Activated B cell treated with CpG ODN at 0.5 μM for 24 hours (primary cell): ENCODE data around the gene GRK2. TPM values are rescaled to one million over a fixed set of nuclear protein-coding genes. Genes with fewer than 3 reads are reported as not detected.
A peak's percentile ranks its signal among the peaks of the same experiment; 100 is the strongest.

Experiments used
- ATAC-seq: fragments of 200-7000 bp; cut with Tn5 transposase; one replicate; pipeline ENCODE4 v1.10.0; 2021; ENCODE audit warnings: low read depth, mild to moderate bottlenecking, moderate library complexity
- CTCF ChIA-PET: fragments of 350-600 bp; sonication (Branson Sonifier 250); formaldehyde crosslinking; loops from one replicate; lab custom pipeline; 2021; ENCODE audit warnings: antibody characterized with exemption; lab: Charles Lee
- POLR2A ChIA-PET: fragments of 350-600 bp; sonication (Branson Sonifier 250); formaldehyde crosslinking; loops from one replicate; lab custom pipeline; 2021; ENCODE audit warnings: antibody characterized with exemption; lab: Charles Lee
- DNase-seq: peaks from one replicate; pipeline ENCODE4 v3.0.0; 2022
- H3K27ac Mint-ChIP-seq: one replicate; pipeline ENCODE4 v1.8.0; 2020; ENCODE audit warnings: mixed read lengths
- H3K27me3 Mint-ChIP-seq: one replicate; pipeline ENCODE4 v1.8.0; 2021; ENCODE audit warnings: mixed read lengths
- H3K36me3 Mint-ChIP-seq: one replicate; pipeline ENCODE4 v1.8.0; 2021; ENCODE audit warnings: low read depth, mixed read lengths
- H3K4me1 Mint-ChIP-seq: one replicate; pipeline ENCODE4 v1.8.0; 2021; ENCODE audit warnings: mixed read lengths
- H3K4me3 Mint-ChIP-seq: one replicate; pipeline ENCODE4 v1.8.0; 2020; ENCODE audit warnings: mild to moderate bottlenecking, mixed read lengths
- H3K9me3 Mint-ChIP-seq: one replicate; pipeline ENCODE4 v1.8.0; 2020; ENCODE audit warnings: mixed read lengths
- CTCF ChIP-seq: fragments of 200-600 bp; IDR thresholded peaks from one replicate; pipeline ENCODE4 v1.8.0; 2022; ENCODE audit warnings: antibody characterized with exemption, mild to moderate bottlenecking
- intact Hi-C: fragments of 100-400 bp; cut with micrococcal nuclease; formaldehyde crosslinking; loops from one replicate; pipeline ENCODE4 v1.15.1; 2024
- total RNA-seq: library from RNA; stranded (reverse); gene quantifications from 2 replicates; pipeline ENCODE4 v1.2.3, GENCODE V29; 2022

GRK2 gene
- total RNA-seq, 1 donor from 2014 or later, result 175 TPM

GRCh38 chr11:67239783-67240575 lies 26.3 kb upstream of the GRK2 start:
- intact Hi-C loops, result loop anchor here (1.0 to 10.0 kb wide), 6 partner anchors 27 to 265 kb away; partner anchors contain the start of genes KDM2A and PITPNM1
- peak; percentile 92 for ATAC-seq
- CTCF ChIA-PET, result interaction anchor here (0.6 to 1.7 kb wide), 10 partner anchors 13 to 169 kb away, joined by 3 to 9 read pairs (median 4); partner anchors contain the start of gene POLD4
- Mint-ChIP-seq H3K9me3 (no peaks in the 10 kb centered on the region), H3K4me1 (peaks cover 48% of the 10 kb centered on the region), H3K27me3 (no peaks in the 10 kb centered on the region), H3K36me3 (peaks cover 47% of the 10 kb centered on the region), H3K4me3 (peak overlapping the region; percentile 99), H3K27ac (peak overlapping the region; percentile 96)
- TF ChIP-seq CTCF, result no peak
- POLR2A ChIA-PET, result interaction anchor here (0.5 to 3.0 kb wide), 43 partner anchors 8 to 1566 kb away, joined by 3 to 42 read pairs (median 5); partner anchors contain the start of genes AIP, ANKRD13D, CDK2AP2 and CLCF1
- DNase-seq, result peak; percentile 80

GRCh38 chr11:67240576-67241389 lies 25.5 kb upstream of the GRK2 start:
- Mint-ChIP-seq H3K36me3 (peaks cover 55% of the 10 kb centered on the region), H3K27ac (peak overlapping the region; percentile 96), H3K4me3 (peak overlapping the region; percentile 99), H3K9me3 (no peaks in the 10 kb centered on the region), H3K4me1 (peaks cover 51% of the 10 kb centered on the region), H3K27me3 (no peaks in the 10 kb centered on the region)
- ChIA-PET POLR2A (interaction anchor here (0.6 to 3.0 kb wide), 36 partner anchors 9 to 1230 kb away, joined by 3 to 42 read pairs (median 6); partner anchors contain the start of genes AIP, ANKRD13D, GRK2 and KDM2A), CTCF (interaction anchor here (1.1 to 1.7 kb wide), 7 partner anchors 13 to 160 kb away, joined by 3 to 9 read pairs (median 5); partner anchors contain the start of gene POLD4)
- DNase-seq (peak; percentile 57), ATAC-seq (peak; percentile 47)
- TF ChIP-seq CTCF, result no peak
- intact Hi-C loops, result loop anchor here (1.0 kb wide), 3 partner anchors 77 to 265 kb away; partner anchors contain the start of genes KDM2A and PITPNM1

GRCh38 chr11:67242548-67242947 lies 23.7 kb upstream of the GRK2 start:
- ChIA-PET POLR2A (interaction anchor here (0.6 kb wide), 1 partner anchor 10 kb away, joined by 3 read pairs; no protein-coding TSS in a partner anchor), CTCF (no interaction called here)
- no peak for ATAC-seq
- Mint-ChIP-seq H3K27ac (peak overlapping the region; percentile 64), H3K36me3 (peaks cover 66% of the 10 kb centered on the region), H3K4me3 (peak overlapping the region; percentile 99), H3K27me3 (no peaks in the 10 kb centered on the region), H3K9me3 (no peaks in the 10 kb centered on the region), H3K4me1 (peaks cover 50% of the 10 kb centered on the region)
- DNase-seq, result no peak
- intact Hi-C loops, result no loop called here
- TF ChIP-seq CTCF, result no peak

- no peaks in the 10 kb centered on the region for H3K27me3 Mint-ChIP-seq
- POLR2A ChIA-PET, result interaction anchor here (0.6 kb wide), 1 partner anchor 11 kb away, joined by 3 read pairs; no protein-coding TSS in a partner anchor
- H3K9me3 Mint-ChIP-seq, result no peaks in the 10 kb centered on the region
- H3K4me3 Mint-ChIP-seq, result peak overlapping the region; percentile 99
- TF ChIP-seq CTCF, result no peak
- DNase-seq, result no peak
- intact Hi-C loops, result no loop called here
- no peak for ATAC-seq
- CTCF ChIA-PET, result no interaction called here
- H3K27ac Mint-ChIP-seq, result peak overlapping the region; percentile 61
- peaks cover 70% of the 10 kb centered on the region for H3K36me3 Mint-ChIP-seq
- H3K4me1 Mint-ChIP-seq, result peaks cover 50% of the 10 kb centered on the region
Measured at GRCh38 chr11:67243051-67243450, 23.2 kb upstream of the GRK2 start.
